Cardiac muscle cell (in vitro differentiated cells and primary cell): Measurements from ENCODE around the gene TFB2M. TPM values are rescaled to one million over a fixed set of nuclear protein-coding genes. Genes with fewer than 3 reads are reported as not detected.

Source experiments
- DNase-seq, 2 donors: peaks; one replicate each; pipeline versions ENCODE4 v3.0.0 to v3.0.0-alpha.2; 2010 to 2017; ENCODE audit warnings: low read depth in 1 of 2, low spot score in 1 of 2
- H3K27ac ChIP-seq: fragments of 200-600 bp; sonication (generic); 2 replicates; pipeline ENCODE4 v1.5.1; 2016
- H3K27me3 ChIP-seq: fragments of 200-600 bp; sonication (generic); 2 replicates; pipeline ENCODE4 v1.6.0; 2016; ENCODE audit warnings: control low read depth
- H3K36me3 ChIP-seq: fragments of 200-600 bp; sonication (generic); 2 replicates; pipeline ENCODE4 v1.5.1; 2016; ENCODE audit warnings: control low read depth
- H3K4me1 ChIP-seq: fragments of 200-600 bp; sonication (generic); 2 replicates; pipeline ENCODE4 v1.8.1; 2017; ENCODE audit warnings: low read depth, mild to moderate bottlenecking, mixed run types
- H3K4me3 ChIP-seq: fragments of 200-600 bp; sonication (generic); 2 replicates; pipeline ENCODE4 v1.5.1; 2016; ENCODE audit warnings: mild to moderate bottlenecking
- H3K9me3 ChIP-seq: fragments of 200-600 bp; sonication (generic); 2 replicates; pipeline ENCODE4 v1.5.1; 2017; ENCODE audit warnings: low read depth, mild to moderate bottlenecking, control low read depth
- CTCF ChIP-seq: IDR thresholded peaks from 2 replicates; pipeline ENCODE4 v1.5.1; 2012; ENCODE audit warnings: low read depth, mild to moderate bottlenecking, low read length
- polyA plus RNA-seq: library from polyadenylated mRNA; unstranded; fragments of >200 nt; fragmentation: Nextera tagmentation; extraction: Ambion mirVana; gene quantifications from 2 replicates; pipeline ENCODE4 v1.2.1, GENCODE V29; 2016
- total RNA-seq: library from RNA; depleted of rRNA; stranded (reverse); fragments of >200 nt; gene quantifications from 2 replicates; pipeline ENCODE4 v1.2.3, GENCODE V29; 2016

Gene TFB2M
- total and polyA plus RNA-seq, 2 experiments from 2014 or later: 7.3 to 9.4 TPM

GRCh38 chr1:246532519-246532918 lies 33.5 kb downstream of the TFB2M start:
- no peak overlapping the region for H3K4me3 ChIP-seq
- H3K4me1 ChIP-seq: no peaks in the 10 kb centered on the region
- DNase-seq: no peak
- H3K27ac ChIP-seq: no peak overlapping the region
- no peaks in the 10 kb centered on the region for H3K36me3 ChIP-seq
- peak; percentile 16 for TF ChIP-seq CTCF
- no peaks in the 10 kb centered on the region for H3K9me3 ChIP-seq
- H3K27me3 ChIP-seq: no peaks in the 10 kb centered on the region

- no peak overlapping the region for H3K4me3 ChIP-seq
- no peak for TF ChIP-seq CTCF
Measured at GRCh38 chr1:246530482-246530881, 35.6 kb downstream of the TFB2M start.

GRCh38 chr1:246528933-246529731 lies 36.9 kb downstream of the TFB2M start:
- Histone ChIP-seq H3K27ac (no peak overlapping the region), H3K4me3 (no peak overlapping the region), H3K9me3 (no peaks in the 10 kb centered on the region), H3K36me3 (no peaks in the 10 kb centered on the region), H3K27me3 (no peaks in the 10 kb centered on the region), H3K4me1 (no peaks in the 10 kb centered on the region)
- no peak for TF ChIP-seq CTCF
- no peak for DNase-seq

More at GRCh38 chr1:246530482-246530881, 35.6 kb downstream of the TFB2M start:
- H3K9me3 ChIP-seq: no peaks in the 10 kb centered on the region
- H3K4me1 ChIP-seq: no peaks in the 10 kb centered on the region
- no peaks in the 10 kb centered on the region for H3K27me3 ChIP-seq
- no peak overlapping the region for H3K27ac ChIP-seq
- DNase-seq: no peak
- H3K36me3 ChIP-seq: no peaks in the 10 kb centered on the region

- no peaks in the 10 kb centered on the region for H3K9me3 ChIP-seq
- no peak overlapping the region for H3K27ac ChIP-seq
- no peak for TF ChIP-seq CTCF
- no peak overlapping the region for H3K4me3 ChIP-seq
- DNase-seq: peak in 1 of 2 donors; percentile 10
- no peaks in the 10 kb centered on the region for H3K27me3 ChIP-seq
- H3K36me3 ChIP-seq: no peaks in the 10 kb centered on the region
- no peaks in the 10 kb centered on the region for H3K4me1 ChIP-seq
Measured at GRCh38 chr1:246527402-246528088, 38.5 kb downstream of the TFB2M start.

- Histone ChIP-seq H3K27ac (no peak overlapping the region), H3K36me3 (no peaks in the 10 kb centered on the region), H3K4me3 (no peak overlapping the region), H3K27me3 (no peaks in the 10 kb centered on the region), H3K4me1 (no peaks in the 10 kb centered on the region), H3K9me3 (no peaks in the 10 kb centered on the region)
- no peak for TF ChIP-seq CTCF
- no peak for DNase-seq
Measured at GRCh38 chr1:246526915-246527314, 39.1 kb downstream of the TFB2M start.
